ENCODE measurements around the gene BPGM. TPM values are rescaled to one million over a fixed set of nuclear protein-coding genes. Genes with fewer than 3 reads are reported as not detected.
"Not testable (repeated sequence)": the region's sequence is repeated elsewhere in the genome, so short reads cannot be mapped to it uniquely, and the experiment has no call there.

BPGM gene
- total and polyA plus RNA-seq, 11 donors, result 12.3 to 26.0 (median 15.4) TPM

DNA sequence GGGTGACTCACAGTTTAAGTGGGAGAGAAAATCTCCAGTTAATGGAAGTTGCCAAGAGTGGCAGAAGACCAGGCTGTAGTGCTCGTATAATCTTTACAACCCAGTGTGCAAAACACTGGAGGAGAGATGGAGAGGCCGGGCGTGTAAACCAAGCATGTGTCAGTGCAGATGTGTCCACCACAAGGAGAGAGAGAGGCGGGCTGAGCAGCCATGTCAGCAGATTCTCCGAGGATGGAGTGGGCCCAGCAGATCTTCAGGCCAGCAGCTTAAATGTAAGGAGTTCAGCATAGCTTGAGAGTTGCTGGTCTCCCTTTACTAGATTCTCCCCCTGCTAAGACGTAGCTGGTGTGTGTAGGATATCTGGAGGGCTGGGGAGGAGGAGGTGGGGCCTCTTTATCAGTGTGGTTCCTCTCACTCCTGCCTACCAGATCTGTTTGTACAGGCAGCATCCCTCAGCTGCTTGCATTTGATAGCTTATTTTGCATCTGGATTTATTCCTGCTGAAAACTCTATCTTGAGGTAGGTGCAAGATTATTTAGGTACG is 13.7 kb downstream of the BPGM start:
- H3K4me3 ChIP-seq, result no peak overlapping the region
- H3K4me1 ChIP-seq, result peaks cover 0 to 9% (median 0%) of the 10 kb centered on the region in 12 donors
- 82 to 86% (median 85%) methylated on average over 7 of the region's 7 CpGs for WGBS, 4 donors
- ATAC-seq (peak in 1 of 4 donors; percentile 48), DNase-seq (no peak)
- intact Hi-C loops (cut with DNase I), result no loop called here
- H3K27ac ChIP-seq, result no peak overlapping the region
- H3K36me3 ChIP-seq, result peaks cover 0 to 29% (median 17%) of the 10 kb centered on the region in 9 donors
- no peaks in the 10 kb centered on the region for H3K9me3 ChIP-seq
- no peaks in the 10 kb centered on the region for H3K27me3 ChIP-seq
- TF ChIP-seq POLR2A (IDR thresholded peaks at IDR 0.05), result no peak
- TF ChIP-seq, protein P1, sequence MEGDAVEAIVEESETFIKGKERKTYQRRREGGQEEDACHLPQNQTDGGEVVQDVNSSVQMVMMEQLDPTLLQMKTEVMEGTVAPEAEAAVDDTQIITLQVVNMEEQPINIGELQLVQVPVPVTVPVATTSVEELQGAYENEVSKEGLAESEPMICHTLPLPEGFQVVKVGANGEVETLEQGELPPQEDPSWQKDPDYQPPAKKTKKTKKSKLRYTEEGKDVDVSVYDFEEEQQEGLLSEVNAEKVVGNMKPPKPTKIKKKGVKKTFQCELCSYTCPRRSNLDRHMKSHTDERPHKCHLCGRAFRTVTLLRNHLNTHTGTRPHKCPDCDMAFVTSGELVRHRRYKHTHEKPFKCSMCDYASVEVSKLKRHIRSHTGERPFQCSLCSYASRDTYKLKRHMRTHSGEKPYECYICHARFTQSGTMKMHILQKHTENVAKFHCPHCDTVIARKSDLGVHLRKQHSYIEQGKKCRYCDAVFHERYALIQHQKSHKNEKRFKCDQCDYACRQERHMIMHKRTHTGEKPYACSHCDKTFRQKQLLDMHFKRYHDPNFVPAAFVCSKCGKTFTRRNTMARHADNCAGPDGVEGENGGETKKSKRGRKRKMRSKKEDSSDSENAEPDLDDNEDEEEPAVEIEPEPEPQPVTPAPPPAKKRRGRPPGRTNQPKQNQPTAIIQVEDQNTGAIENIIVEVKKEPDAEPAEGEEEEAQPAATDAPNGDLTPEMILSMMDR (IDR thresholded peaks at IDR 0.05), result no peak

DNA sequence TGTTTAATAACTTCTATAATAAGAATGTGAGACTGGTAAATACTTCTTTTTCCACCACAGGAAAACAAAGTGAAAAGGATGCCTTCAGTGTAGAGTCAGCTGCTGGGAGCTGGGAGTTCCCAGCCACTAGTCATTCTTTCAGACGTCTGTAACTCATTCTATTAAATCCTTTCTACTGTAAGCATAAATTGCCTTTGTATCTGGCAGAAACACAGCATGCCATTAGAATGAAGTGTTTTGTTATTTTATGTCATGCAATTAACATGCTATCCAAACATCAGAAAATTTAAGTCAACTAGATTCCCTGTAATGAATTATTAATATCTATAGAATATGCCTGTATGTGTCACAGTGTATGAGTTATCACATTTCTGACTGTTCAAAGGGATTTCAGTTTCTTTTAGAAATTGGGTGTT is 14.3 kb downstream of the BPGM start:
- Histone ChIP-seq H3K36me3 (peaks cover 0 to 29% (median 17%) of the 10 kb centered on the region in 9 donors), H3K4me3 (no peak overlapping the region), H3K4me1 (peaks cover 0 to 9% (median 0%) of the 10 kb centered on the region in 12 donors), H3K9me3 (no peaks in the 10 kb centered on the region), H3K27ac (no peak overlapping the region), H3K27me3 (no peaks in the 10 kb centered on the region)
- ATAC-seq (no peak), DNase-seq (no peak)
- no peak for TF ChIP-seq POLR2A (IDR thresholded peaks at IDR 0.05)
- TF ChIP-seq, protein P1 (IDR thresholded peaks at IDR 0.05), result no peak
- intact Hi-C loops (cut with DNase I), result no loop called here
- WGBS, 4 donors, result 45 to 79% (median 54%) methylated on average over 1 of the region's 1 CpG

DNA sequence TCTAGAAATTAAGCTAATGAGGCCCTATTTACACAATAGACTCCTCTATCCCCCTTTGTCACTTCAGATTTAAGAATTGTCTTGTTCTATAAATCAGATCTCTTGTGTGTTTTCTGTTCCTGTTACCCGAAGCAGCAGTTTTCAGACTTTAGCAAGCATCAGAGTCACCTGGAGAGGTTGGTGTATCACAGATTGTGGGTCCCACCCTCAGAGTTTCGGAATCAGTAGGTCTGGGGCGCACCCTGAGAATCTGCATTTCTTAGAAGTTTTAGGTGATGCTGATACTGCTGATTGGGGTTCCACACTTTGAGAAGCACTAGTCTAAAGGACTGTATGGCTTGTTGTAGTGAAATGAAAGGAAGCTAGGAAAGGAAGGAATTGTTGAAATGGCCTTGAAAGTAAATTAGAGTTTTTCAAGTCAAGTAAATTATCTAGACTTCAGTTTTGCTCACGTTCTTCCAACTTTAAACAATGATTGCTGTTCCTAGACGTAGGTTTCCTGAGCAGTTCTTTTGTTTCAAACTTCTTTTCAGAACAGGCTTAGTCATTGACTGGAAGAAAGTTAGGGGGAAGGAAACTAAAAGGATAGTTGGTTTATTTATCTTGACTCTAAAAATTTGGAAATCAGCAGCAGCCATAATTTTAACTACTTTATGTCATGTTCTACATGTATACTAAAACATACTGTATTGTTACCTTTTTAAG is 15.7 kb downstream of the BPGM start:
- Histone ChIP-seq H3K36me3 (peaks cover 0 to 36% (median 17%) of the 10 kb centered on the region in 9 donors), H3K27me3 (no peaks in the 10 kb centered on the region), H3K9me3 (no peaks in the 10 kb centered on the region), H3K4me1 (peaks cover 0 to 9% (median 0%) of the 10 kb centered on the region in 12 donors), H3K27ac (no peak overlapping the region), H3K4me3 (no peak overlapping the region)
- no peak for DNase-seq
- no peak for TF ChIP-seq POLR2A (IDR thresholded peaks at IDR 0.05)
- TF ChIP-seq, protein P1 (IDR thresholded peaks at IDR 0.05), result no peak
- WGBS, 4 donors, result 74 to 92% (median 77%) methylated on average over 5 of the region's 5 CpGs
- intact Hi-C loops (cut with DNase I), result no loop called here
- no peak for ATAC-seq

DNA sequence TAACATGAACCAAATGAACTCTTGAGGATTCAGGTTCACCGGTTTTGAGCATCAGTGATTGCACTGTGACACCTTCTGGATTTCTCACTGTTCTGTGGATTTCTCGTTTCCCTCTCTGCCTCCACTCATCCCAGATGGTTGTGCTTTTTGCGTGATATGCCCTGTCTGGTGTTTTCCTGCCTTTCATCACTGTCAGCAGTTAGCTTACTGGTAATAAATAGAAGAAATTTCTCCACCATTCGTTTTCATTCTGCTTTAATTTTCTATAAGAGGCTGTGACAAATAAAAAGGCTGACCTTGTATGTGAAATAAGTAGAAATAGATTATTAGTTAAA is 16.2 kb downstream of the BPGM start:
- no peak overlapping the region for H3K4me3 ChIP-seq
- TF ChIP-seq POLR2A (IDR thresholded peaks at IDR 0.05), result no peak
- TF ChIP-seq, protein P1 (IDR thresholded peaks at IDR 0.05), result no peak
- WGBS, 4 donors, result 75 to 85% (median 77%) methylated on average over 4 of the region's 4 CpGs
- DNase-seq, result no peak
- no peaks in the 10 kb centered on the region for H3K27me3 ChIP-seq
- no peaks in the 10 kb centered on the region for H3K9me3 ChIP-seq
- intact Hi-C loops (cut with DNase I), result no loop called here
- peaks cover 0 to 37% (median 17%) of the 10 kb centered on the region in 9 donors for H3K36me3 ChIP-seq
- no peak overlapping the region for H3K27ac ChIP-seq
- no peak for ATAC-seq
- peaks cover 0 to 9% (median 0%) of the 10 kb centered on the region in 12 donors for H3K4me1 ChIP-seq

DNA sequence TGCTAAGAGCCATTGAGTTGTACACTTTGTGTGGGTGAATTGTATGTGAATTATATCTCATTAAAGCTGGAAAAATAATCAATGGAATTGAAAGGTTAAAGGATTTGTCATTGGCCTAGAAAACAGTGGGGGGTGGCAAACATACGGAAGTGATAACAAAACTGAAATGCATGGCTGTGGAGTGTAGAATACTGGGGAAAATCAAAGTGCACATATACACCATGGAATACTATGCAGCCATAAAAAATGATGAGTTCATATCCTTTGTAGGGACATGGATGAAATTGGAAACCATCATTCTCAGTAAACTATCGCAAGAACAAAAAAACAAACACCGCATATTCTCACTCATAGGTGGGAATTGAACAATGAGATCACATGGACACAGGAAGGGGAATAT is 18.4 kb downstream of the BPGM start:
- H3K27me3 ChIP-seq; H3K9me3 ChIP-seq; ATAC-seq; H3K27ac ChIP-seq; intact Hi-C loops (cut with DNase I); DNase-seq; H3K4me3 ChIP-seq: not testable (repeated sequence)
- 0 to 51% (median 0%) methylated on average over 1 of the region's 3 CpGs for whole genome bisulfite sequencing, 4 donors
- Histone ChIP-seq H3K36me3 (peaks cover 0 to 37% (median 18%) of the 10 kb centered on the region in 9 donors), H3K4me1 (peaks cover 0 to 15% (median 6%) of the 10 kb centered on the region in 12 donors)

Data from heart left ventricle (tissue), 16 donors.